ENCODE data around the gene ADAP1. TPM values are rescaled to one million over a fixed set of nuclear protein-coding genes. Genes with fewer than 3 reads are reported as not detected.

ADAP1 gene
- polyA plus RNA-seq, 1 experiment = 5.1 TPM

DNA sequence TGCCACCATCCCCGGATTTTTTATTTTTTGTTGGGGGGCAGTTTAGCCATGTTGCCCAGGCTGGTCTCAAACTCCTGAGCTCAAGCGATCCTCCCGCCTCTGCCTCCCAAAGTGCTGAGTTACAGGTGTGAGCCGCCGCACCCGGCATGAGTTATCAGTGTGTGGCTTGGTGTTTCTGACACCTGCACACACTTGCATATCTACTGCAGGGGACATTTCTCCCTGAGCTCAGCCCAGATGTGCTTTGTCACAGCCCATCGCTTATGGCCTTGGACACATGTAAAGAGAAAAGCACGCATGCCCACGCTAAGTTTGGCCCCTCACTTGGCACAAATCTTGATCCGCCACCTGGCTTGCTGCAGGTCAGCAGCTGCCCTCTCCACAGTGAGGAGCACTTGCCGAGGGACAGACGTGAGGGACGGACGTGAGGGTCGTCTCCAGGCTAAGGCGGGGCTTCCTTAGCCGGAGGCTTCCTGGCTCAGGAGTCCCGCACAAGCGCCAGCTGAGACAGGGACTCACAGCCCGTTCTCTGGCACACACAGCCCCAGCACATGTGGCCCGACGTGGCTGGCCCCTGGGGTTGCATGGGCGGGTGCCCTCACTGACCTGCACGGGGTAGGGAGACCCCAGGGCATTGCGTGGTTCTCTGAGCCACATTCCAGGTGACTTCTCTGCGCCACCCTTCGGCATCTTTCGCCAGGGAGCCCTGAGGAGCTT lies 40.3 kb upstream of the ADAP1 start:
- ChIA-PET POLR2A (no interaction called here), CTCF (interaction anchor here (1.5 to 10.0 kb wide), 12 partner anchors 10 to 189 kb away, joined by 3 to 367 read pairs (median 38); partner anchors contain the start of genes COX19, GPER1 and GPR146)
- no peak overlapping the region for H3K4me3 ChIP-seq (ENCODE audit: low read depth, low read length)
- no peak for DNase-seq (ENCODE audit: low read depth)
- TF ChIP-seq, protein P1, sequence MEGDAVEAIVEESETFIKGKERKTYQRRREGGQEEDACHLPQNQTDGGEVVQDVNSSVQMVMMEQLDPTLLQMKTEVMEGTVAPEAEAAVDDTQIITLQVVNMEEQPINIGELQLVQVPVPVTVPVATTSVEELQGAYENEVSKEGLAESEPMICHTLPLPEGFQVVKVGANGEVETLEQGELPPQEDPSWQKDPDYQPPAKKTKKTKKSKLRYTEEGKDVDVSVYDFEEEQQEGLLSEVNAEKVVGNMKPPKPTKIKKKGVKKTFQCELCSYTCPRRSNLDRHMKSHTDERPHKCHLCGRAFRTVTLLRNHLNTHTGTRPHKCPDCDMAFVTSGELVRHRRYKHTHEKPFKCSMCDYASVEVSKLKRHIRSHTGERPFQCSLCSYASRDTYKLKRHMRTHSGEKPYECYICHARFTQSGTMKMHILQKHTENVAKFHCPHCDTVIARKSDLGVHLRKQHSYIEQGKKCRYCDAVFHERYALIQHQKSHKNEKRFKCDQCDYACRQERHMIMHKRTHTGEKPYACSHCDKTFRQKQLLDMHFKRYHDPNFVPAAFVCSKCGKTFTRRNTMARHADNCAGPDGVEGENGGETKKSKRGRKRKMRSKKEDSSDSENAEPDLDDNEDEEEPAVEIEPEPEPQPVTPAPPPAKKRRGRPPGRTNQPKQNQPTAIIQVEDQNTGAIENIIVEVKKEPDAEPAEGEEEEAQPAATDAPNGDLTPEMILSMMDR (IDR thresholded peaks at IDR 0.05; ENCODE audit: insufficient read depth, low read depth, low read length) = no peak
- no peaks in the 10 kb centered on the region for H3K27me3 ChIP-seq (ENCODE audit: control insufficient read depth, insufficient read depth, low read length)
- peaks cover 7% of the 10 kb centered on the region for H3K36me3 ChIP-seq (ENCODE audit: control insufficient read depth, insufficient read depth, low read length)

DNA sequence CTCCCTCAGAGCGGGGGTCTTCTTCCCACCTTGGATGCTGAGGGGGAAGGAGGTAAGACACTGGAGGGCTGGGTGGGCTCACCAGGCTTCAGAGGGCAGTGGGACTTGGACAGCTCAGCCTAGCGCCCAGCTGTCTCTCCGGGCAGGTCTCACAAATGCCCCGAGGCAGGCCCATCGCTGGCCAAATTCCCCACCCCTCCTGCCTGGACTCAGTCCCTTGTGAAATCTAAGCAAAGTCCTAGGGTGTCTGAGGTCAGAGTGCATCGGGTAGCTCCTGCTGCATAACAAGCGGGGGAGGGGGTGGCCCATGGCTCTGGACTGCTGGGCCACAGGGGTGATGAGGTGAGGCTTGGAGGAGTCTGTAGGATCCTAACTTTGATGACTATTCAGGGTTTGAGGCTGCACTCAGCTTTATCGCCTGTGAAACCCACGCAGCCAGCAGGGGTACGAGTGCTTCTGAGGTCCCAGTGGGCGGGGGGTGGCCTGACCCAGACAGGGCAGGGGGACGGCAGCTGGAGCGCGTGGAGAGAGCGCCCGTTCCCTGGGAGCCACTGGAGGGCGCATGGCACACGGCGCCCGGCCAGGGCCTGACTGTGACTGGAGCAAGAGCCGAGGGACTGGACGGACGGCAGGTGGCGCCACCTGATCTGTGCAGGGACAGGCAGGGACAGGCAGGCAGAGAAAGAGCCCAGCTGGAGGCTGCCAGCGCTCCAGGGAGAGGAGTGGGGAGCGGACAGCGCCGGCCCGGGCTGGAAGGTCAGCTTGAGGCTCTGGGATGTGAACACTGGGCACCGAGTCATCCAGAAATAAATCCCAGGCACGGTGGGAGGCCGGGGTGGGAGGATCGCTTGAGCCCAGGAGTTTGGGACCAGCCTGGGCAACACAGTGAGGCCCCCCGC lies 38.5 kb upstream of the ADAP1 start:
- Histone ChIP-seq H3K27me3 (ENCODE audit: control insufficient read depth, insufficient read depth, low read length) (no peaks in the 10 kb centered on the region), H3K36me3 (ENCODE audit: control insufficient read depth, insufficient read depth, low read length) (peaks cover 4% of the 10 kb centered on the region; the same call in 1 of the 2 replicates), H3K4me3 (ENCODE audit: low read depth, low read length) (no peak overlapping the region)
- POLR2A ChIA-PET = no interaction called here
- DNase-seq (ENCODE audit: low read depth) = peak; percentile 45
- TF ChIP-seq, protein P1 (IDR thresholded peaks at IDR 0.05; ENCODE audit: insufficient read depth, low read depth, low read length) = peak; percentile 100
- CTCF ChIA-PET = interaction anchor here (0.6 to 10.0 kb wide), 54 partner anchors 8 to 402 kb away, joined by 3 to 367 read pairs (median 7); partner anchors contain the start of genes COX19, CYP2W1, GPER1 and GPR146

DNA sequence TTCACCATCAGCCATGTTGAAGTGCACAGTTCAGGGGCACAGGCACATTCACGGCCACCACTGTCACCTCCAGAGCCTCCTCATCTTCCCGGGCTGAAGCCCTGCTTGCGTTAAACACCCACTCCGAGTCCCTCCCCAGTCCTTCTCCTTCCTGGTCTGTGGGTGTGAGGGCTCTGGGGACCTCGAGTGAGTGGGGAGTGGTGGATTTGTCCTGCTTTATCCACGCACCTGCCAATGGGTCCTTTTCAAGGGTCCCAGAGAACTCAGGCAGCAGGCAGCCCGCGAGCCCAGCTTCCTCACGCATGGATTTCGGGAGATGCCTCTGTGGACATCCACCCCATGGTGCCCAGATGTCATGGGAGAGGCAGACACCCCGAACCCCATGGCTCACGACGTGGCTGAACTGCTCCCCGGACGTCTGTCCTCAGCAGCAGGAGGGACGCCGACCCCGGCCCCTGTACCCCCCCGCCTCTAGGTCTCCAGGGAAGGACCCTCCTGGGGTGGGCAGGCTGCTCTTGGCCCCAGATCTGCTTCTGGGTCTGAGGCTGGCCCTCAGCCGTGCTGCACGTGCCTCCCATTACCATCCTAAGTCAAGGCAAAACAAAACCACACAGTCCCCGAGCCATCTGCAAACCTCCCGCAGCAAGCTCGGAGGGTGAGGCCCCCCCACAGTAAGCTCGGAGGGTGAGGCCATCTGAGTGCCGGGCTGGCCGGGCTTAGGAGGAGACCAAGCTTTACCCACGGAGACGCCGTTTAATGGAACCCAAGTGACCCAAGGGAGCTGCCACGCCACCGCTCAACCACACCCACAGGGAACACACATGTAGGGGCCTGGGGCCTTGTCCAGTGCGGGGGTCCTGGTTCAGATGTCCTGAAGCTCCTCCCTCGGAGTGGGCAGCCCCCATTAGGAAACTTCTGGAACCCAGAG lies 37.5 kb upstream of the ADAP1 start:
- DNase-seq (ENCODE audit: low read depth) = no peak
- Histone ChIP-seq H3K36me3 (ENCODE audit: control insufficient read depth, insufficient read depth, low read length) (peaks cover 3% of the 10 kb centered on the region; the same call in 1 of the 2 replicates), H3K27me3 (ENCODE audit: control insufficient read depth, insufficient read depth, low read length) (no peaks in the 10 kb centered on the region), H3K4me3 (ENCODE audit: low read depth, low read length) (no peak overlapping the region)
- POLR2A ChIA-PET = no interaction called here
- TF ChIP-seq, protein P1 (IDR thresholded peaks at IDR 0.05; ENCODE audit: insufficient read depth, low read depth, low read length) = no peak
- CTCF ChIA-PET = interaction anchor here (1.0 to 10.0 kb wide), 38 partner anchors 7 to 403 kb away, joined by 3 to 367 read pairs (median 12); partner anchors contain the start of genes COX19, CYP2W1, GPER1 and GPR146

DNA sequence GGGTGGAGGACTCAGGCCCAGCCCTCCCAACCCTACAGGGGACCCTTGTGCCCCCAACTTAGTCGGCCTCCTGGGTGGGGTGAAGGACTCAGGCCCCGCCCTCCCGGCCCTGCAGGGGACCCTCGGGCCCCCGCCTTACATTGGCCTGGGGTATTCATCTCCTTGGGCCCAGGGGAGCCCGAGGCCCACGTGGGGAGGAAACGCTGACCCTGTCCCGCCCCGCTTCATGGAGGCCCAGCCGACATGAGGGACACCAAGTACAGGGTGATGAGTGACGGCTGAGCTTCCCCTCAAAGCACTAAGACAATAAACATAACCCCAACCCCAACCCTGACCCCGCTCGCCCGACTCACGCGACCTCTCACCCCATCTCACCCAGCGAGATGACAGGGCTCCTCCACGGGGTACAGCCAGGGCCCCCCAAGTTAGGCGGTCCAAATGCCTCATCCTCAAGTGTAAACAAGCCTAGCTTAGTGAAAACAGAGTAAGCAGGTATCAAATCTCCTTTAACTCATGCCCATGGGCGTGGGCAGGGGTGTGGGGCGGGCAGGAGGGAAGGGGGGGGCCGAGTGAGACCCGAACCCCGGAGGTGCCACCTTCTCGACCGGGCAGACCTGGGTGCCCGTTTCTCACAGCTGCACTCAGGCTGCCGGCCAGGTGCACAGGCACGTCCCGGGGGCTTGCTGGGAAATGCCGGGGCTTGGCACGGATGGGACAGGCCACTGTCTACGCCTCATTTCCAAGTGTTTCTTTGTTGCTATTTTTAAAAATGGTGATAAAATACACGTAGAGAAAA lies 36.7 kb upstream of the ADAP1 start:
- Histone ChIP-seq H3K36me3 (ENCODE audit: control insufficient read depth, insufficient read depth, low read length) (no peaks in the 10 kb centered on the region), H3K4me3 (ENCODE audit: low read depth, low read length) (no peak overlapping the region), H3K27me3 (ENCODE audit: control insufficient read depth, insufficient read depth, low read length) (no peaks in the 10 kb centered on the region)
- ChIA-PET POLR2A (no interaction called here), CTCF (interaction anchor here (1.1 to 10.0 kb wide), 6 partner anchors 9 to 192 kb away, joined by 3 to 367 read pairs (median 53); partner anchors contain the start of genes COX19, CYP2W1 and GPR146)
- DNase-seq (ENCODE audit: low read depth) = no peak
- TF ChIP-seq, protein P1 (IDR thresholded peaks at IDR 0.05; ENCODE audit: insufficient read depth, low read depth, low read length) = no peak
